HG03354 (cell line): ENCODE measurements around the gene VAT1.
"Not testable (repeated sequence)": the region's sequence is repeated elsewhere in the genome, so short reads cannot be mapped to it uniquely, and the experiment has no call there.

Experiments
- ATAC-seq: cut with Tn5 transposase; IDR thresholded peaks from one replicate; pipeline ENCODE4 v1.9.1; 2021; ENCODE audit warnings: mild to moderate bottlenecking; ENCODE audit not compliant: unreplicated experiment, poor library complexity, severe bottlenecking

Gene VAT1

DNA sequence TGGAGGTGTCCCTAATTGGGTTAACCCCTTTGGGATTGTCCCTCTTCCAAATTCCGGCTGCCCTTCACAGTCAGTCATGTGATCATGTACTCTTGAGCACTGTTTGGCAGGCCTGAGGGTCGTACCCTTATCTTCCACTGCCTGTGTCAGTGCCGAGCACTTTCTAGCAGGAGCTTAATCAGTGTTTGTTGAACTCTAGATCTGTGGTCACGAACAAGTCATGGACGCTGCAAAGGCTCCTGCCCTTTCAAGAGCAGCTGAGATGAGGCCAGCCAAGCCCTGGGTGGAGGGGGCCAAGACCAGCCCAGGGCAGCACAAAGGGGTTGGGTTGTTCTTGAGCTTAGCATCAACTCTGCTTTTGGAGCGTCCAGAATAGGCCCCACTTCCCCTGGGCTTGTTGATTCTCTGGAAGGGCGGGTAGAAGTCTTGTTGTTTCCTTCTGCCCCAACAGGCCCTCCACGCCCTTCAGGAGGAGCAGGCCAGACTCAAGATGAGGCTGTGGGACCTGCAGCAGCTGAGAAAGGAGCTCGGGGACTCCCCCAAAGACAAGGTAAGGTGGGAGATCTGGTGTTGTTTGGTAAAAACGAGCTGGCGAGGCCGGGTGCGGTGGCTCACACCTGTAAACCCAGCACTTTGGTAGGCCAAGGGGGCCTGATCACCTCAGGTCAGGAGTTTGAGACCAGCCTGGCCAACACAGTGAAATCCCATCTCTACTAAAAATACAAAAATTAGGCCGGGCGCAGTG, 10.3 kb downstream of the VAT1 start:
- ATAC-seq: no peak

DNA sequence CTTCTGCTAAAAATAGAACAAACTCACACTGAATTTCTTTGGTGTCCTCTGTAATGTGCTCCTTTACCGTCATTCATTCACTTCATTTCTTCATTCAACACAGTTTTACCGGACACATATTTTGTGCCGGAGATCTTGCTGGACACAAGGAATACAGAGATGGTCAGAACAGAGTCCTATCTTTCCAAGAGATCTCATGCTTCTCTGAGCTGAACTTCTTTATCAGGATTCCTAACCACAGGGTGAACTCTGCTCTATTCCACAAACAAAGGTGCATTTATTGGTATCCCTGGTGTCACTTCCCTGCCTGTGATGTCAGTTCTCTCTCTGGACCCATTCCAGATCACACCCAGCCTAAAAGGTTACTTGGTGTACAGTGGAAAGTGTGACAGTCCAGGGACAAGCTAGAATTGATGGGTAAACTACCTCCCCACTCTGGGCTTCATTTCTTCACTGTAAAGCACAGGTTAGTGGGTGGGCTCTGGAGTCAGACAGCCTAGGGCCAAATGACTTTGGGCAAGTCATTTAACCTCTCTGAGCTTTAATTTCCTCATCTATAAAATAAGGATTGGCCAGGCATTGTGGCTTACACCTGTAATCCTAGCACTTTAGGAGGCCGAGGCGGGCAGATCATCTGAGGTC, 11.4 kb downstream of the VAT1 start:
- ATAC-seq: no peak

DNA sequence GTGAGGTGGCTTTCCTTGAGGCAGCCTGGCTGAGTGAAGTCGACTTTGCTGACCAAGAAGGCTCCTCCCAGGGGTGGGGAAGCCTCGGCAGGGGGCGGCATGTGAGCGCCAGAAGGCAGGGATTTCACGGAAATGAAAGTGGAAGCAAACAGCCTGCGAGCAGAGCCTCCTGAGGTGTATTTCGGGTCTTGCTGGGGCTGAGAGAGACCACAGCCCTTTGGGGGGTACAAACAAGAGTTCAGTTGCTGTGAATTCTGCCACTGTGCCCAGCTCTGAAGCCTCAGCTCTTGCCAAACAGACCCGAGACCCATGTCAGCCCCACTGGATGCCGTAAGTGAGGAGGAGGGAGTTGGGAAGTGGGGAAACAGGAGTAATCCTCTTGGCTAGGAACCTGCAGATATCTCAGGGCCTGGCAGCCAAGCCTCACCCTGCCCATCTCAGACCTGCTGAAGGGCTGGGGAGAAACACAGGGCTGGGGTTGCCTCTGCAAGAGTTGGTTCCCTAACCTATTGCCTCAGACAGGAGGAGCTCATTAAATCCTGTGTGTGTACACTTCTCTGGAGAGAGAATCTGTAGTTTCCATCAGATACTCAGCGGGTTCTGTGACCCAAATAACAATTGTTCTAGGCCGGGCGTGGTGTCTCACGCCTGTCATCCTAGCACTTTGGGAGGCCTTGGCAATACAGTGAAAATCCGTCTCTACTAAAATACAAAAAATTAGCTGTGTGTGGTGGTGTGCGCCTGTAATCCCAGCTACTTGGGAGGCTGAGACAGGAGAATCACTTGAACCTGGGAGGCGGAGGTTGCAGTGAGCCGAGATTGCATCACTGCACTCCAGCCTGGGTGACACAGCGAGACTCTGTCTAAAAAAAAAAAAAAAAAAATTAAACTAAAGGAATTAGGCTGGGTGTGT, 15.3 kb downstream of the VAT1 start, which contains the start of gene IFI35:
Gene IFI35 (plus strand): TSS at position 146 of the 913 bp plus-strand sequence. CDS start 164 bp downstream, at position 310.
- ATAC-seq: peak; percentile 83

DNA sequence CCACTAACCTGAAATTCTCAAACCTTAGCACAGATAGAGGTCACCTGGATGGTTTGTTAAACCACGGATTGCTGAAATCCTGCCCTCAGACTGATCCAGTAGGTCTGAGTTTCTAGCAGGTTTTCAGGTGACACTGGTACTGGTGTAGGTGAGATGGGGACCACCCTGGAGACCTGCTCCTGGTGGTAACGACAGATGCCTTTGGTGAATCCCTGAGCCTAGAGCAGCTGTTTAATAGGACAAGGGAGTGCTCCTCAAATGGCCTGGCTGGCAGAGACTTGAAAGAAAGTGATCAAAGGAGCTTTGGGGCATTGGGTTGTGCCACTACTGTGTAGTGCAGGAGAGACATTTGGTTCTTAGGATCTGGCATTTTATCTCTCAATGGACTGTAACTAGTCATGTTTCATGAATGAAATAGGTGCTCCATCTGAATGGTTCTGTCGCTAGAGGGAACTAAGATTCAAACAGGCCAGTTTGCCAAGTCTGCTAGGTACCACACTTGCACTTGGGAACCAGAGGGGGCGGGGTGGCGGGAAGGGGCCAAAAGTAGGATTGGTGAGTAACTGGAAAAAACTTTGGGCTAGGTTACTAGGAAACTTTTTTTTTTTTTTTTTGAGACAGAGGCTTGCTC, 18.5 kb downstream of the VAT1 start:
- ATAC-seq: no peak

DNA sequence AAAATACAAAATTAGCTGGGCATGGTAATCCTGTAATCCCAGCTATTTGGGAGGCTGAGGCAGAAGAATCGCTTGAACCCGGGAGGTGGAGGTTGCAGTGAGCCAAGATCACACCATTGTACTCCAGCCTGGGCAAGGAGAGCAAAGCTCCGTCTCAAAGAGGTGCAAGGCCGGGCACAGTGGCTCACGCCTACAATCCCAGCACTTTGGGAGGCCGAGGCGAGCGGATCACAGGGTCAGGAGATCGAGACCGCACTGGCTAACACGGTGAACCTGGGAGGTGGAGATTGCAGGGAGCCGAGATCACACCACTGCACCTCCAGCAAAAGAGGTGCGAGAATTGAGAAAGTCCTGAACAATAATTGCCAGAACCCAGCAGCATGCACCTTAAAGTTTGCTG, 21.3 kb downstream of the VAT1 start:
- not testable (repeated sequence) for ATAC-seq

DNA sequence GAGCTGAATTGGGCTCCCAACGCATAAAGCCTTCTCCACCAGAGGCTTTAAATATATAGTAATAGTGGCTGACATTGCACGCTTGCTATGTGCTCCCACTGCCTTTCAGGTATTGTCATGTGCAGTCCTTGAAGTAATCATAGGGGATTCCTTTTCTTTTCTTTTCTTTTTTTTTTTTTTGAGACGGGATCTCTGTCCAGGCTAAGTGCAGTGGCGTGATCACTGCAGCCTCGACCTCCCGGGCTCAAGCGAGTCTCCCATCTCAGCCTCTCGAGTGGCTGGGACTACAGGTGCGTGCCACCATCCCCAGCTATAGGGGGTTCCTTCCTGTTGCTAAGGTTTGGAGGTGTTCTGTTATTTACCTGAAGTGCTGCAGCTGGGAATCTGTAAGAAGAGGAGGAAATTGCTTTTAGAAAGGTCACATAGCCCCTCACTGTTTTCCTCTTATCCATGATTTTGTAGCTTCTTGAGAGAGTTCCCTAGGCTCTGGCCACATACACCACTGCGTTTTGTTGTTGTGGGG, 23.1 kb downstream of the VAT1 start:
- ATAC-seq: no peak

DNA sequence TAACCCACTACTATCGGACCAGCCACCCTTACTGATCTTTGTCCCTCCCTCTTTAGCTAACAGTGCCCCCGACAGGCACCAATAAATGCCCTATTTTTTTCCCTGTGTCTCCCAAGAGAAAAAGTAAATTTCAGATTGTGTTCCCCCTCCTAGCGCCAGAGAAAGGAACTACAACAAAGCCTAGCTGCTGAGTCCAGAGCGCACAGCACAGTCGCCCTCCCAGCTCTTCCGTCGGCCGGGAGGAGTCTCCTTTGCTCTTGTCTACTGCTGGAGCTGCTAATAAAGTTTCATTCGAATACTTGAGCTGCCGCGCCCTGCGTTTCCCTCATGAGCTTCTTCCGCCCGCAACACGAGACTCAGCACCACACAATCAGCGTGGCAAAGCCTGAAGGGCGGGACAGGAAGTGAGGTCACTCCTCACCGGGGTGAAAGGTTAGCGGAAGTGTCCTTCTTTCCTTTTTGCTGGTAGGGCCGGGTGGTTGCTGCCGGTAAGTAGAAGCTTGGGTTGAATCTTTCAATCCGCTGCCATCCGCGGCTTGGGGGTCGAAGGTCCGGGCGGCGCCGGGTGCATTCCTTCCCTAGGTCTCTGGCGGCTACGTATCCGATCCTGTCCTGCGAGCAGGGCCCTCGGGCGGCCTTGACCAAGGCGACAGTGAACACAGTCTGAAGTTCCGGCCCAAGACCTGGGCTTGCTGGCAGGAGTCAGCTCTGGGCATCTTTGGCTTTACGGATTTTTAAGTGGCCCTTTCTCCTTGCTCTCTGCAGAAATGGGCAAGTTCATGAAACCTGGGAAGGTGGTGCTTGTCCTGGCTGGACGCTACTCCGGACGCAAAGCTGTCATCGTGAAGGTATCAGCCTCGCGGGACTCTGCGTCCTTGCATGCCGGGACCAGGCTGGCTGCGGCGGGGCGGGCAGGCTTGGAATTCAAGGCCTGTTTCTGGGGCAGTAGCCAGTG, 23.9 kb downstream of the VAT1 start, which contains the start of gene RPL27:
Gene RPL27 (plus strand): TSS at position 436 of the 955 bp plus-strand sequence. CDS start 332 bp downstream, at position 768.
- ATAC-seq: peak; percentile 93

DNA sequence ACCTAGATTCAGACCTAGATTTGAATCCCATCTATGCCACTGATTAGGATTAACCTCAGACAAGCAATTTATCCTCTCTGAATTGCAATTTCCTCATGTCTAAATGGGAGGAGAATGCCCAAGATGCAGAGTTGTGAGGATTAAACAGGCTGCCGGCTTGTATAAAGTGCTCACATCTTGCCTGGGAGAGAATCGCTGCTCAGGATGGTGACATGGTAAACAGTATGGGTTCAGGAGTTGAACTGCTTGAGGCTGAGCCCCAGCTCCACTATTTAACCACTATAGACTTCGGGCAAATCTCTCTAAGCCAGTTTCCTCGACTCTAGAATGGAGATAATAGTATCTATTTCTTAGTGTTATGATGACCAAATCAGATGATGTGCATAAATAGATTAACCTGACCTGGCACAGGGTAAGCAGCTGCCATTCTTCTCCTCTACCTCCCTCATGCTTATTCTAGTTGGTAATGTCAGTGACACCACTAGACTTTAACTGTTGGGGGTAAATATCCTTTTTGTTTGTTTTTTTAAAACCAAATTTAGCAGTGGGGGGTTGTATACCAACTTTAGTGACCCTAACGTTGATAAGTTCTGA, 24.7 kb downstream of the VAT1 start:
- no peak for ATAC-seq

DNA sequence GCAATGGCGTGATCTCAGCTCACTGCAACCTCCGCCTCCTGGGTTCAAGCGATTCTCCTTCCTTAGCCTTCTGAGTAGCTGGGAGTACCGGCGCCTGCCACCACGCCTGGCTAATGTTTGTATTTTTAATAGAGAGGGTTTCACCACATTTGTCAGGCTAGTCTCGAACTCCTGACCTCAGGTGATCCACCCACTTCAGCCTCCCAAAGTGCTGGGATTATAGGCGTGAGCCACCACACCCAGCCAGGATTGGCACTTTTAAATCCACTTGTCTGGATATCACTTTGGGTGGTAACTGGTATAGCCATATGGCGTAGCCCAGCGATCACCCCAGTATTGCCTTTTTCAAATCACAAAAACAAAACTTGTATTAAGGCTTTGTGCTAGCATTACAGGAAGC, 28.3 kb downstream of the VAT1 start:
- ATAC-seq: not testable (repeated sequence)

DNA sequence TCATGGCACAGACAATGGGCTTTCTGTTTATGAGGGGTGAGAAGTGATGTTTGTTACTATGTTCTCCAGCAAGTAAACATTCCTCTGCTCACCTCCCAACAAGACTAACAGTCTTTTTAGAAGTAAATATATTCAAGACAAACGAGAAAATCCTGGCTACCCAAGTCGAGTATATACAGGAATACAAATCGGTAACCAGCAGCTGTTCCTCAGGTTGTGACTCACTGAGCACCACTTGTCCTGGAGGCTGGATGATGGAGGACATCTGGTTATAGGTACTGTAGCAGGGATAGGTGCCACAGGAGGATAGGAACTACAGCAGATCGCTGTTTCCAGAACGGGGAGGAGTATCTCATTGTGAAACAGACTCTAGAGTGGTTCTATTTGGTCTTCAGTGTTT, 29.3 kb downstream of the VAT1 start:
- ATAC-seq: no peak

DNA sequence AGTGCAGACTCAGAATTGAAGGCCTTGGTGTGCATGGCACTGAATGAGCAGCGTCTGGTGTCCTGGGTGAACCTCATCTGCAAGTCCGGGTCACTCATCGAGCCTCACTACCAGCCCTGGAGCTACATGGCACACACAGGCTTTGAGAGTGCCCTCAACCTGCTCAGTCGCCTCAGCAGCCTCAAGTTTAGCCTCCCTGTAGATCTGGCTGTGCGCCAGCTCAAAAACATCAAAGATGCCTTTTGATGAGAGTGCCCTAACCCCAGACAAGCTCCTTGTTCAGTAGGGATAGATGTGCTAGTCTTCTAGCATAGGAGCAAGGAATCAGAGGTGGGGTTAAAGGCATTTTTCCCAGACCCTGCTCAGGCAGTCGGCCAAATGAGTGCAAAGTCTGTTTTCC, 30.7 kb downstream of the VAT1 start:
- no peak for ATAC-seq

DNA sequence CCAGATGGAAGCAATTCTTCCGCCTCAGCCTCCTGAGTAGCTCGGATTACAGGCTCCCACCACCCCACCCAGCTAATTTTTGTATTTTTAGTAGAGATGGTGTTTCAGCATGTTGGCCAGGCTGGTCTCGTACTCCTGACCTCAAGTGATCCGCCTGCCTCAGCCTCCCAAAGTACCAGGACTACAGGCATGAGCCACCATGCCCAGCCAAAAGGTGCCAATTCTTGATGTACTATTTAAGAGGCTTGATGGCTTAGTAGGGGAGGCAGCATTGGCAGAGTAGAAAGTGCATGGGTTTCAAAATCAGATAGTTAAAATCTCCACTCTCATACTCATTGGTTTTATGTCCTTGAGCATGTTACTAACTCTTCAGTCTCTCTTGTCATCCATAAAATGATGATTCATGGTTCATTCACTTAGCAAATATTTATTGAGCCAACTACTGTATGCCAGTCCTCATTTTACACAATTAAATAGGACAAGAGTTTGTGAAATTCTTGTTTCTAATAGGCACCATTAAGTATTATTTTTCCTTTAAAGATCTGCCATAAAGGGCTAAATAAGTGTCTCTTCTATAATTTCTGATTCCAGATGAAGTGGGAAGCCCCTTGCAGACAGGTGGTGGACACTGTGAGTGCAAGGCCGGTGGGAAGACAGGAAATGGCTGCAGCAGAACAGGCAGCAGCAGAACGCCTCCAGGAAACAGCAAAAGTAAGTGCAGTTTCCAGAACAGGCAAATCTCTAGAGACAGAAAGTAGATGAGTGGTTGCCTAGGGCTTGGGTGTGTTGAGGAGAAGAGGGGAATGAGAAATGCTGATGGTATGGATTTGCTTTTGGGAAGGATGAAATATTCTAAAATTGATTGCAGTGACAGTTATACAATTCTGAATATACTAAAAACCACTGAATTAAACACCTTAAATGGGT, 32.2 kb downstream of the VAT1 start:
- ATAC-seq: no peak

DNA sequence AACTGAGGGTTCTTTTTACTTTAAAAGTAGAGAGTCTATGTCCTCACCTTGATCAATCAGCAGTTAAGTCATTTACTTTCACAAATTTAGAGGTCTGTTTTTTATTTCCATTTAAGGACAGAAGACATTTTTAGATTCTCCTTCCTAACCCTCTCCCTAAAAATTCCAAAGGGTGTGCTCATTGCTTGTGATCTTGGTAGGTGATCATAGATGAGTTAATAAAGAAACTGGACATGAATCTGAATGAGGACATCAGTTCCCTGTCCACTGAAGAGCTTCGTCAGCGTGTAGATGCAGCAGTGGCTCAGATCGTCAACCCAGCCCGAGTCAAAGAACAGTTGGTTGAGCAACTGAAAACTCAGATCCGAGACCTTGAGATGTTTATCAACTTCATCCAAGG, 33.0 kb downstream of the VAT1 start:
- ATAC-seq: no peak

DNA sequence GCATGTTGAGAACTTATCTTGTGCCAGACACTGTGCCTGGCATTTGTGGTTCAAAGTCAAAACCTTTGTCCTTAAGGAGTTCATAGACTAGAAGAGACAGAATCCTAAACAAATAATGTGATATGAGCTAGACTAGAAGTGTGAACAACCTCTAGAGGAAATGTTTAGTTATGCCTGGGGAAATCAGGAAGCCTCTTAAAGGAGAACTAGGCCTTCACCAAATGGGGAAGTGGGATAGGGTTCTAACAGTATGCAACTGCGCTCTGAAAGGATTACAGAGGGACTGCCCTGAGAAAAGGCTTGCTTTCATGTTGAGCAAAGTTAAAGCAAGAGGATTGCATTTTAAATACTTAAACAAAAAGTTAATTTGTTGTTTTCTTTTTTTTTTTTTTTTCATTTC, 37.0 kb downstream of the VAT1 start:
- no peak for ATAC-seq

DNA sequence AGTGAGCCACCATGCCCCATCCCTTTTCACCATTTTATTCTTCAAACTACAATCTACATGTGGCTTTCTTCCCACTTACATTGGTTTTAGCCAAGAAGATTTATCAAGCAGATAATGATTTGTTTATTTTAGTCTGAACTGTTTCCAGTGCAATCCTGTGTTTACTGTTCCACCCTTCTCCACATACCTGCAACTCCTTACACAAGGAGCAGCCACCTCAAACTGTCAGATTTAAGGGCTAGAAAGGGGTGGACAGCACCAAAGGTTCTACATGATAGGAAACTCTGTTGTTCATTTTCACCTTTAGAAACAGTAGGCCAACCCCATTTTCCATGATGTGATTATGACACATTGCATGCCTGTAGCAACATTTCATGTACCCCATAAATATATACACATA, 39.9 kb downstream of the VAT1 start:
- no peak for ATAC-seq

DNA sequence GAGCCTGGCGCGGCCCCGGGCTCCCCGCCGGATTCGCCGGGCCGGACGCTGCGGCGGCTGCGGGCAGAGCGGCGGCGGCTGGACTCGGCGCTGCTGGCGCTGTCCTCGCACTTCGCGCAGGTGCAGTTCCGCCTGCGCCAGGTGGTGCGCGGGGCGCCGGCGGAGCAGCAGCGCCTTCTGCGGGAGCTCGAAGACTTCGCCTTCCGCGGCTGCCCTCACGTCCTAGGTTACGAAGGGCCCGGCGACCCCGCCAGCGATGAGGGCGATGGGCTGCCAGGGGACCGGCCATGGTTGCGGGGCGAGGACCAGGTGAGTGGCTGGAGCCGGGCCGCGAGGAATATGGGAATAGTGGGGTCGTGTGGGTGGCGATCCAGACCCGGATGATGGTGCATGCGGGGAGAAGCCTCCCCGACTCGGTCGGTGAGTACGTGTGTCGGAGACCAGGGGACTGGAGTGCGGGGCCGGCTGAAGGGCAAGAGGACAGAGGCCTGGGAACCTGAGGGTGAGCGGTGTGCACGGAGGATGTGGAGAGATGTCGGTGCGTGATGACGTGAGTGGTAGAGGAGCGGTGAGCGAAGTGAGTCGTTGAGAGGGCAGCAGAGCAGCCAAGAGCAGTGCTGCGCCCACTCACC, 41.3 kb downstream of the VAT1 start:
- peak; percentile 56 for ATAC-seq

DNA sequence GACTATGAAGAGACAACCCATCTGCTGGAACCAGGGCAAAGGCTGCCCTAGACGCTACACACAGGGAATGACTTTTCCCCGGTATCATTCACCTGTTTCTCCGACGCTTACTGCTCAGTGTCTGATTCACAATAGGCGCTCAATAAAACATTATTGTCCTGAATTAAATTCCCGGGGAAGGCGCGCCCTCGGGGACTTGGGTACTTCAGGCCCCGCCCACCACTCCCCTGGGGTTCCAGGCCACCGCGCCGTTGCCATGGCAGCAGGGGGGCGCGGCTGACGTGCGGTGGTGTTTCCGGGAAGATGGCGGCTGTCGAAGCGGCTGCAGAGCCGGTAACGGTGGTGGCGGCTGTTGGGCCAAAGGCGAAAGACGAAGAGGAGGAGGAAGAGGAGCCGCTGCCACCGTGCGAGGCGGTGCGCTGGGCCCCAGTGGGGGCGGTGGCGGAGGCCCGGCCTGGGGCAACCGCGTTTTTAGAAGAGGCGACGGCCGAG, 41.9 kb downstream of the VAT1 start, which contains the start of gene RUNDC1:
Gene RUNDC1 (plus strand): TSS at position 292 of the 492 bp plus-strand sequence. CDS start 12 bp downstream, at position 304.
- peak; percentile 70 for ATAC-seq
